Spleen (tissue), 11 donors: ENCODE data around the gene POLR2I. TPM values are rescaled to one million over a fixed set of nuclear protein-coding genes. Genes with fewer than 3 reads are reported as not detected.

ENCODE experiments used
- DNase-seq: peaks from one replicate; pipeline ENCODE4 v3.0.0-alpha.2; 2020
- H3K27ac ChIP-seq, 8 donors: fragments of 200-600 bp; sonication (generic) in 7 of 8; 1 replicate in 4 of 8; 2 replicates in 4 of 8; pipeline versions ENCODE4 v1.5.0 to v1.8.0; 2016 to 2021; ENCODE audit warnings: inconsistent platforms in 4 of 8, mild to moderate bottlenecking in 4 of 8, moderate library complexity in 1 of 8
- H3K27me3 ChIP-seq, 7 donors: fragments of 200-600 bp; sonication (generic) in 6 of 7; replicated peaks in 1 of 7; 1 replicate in 4 of 7; 2 replicates in 3 of 7; pipeline versions ENCODE4 v1.5.0 to v1.8.0; 2016 to 2021; ENCODE audit warnings: inconsistent platforms in 3 of 7, mild to moderate bottlenecking in 1 of 7
- H3K36me3 ChIP-seq, 6 donors: fragments of 200-600 bp; sonication (generic) in 5 of 6; 1 replicate in 4 of 6; 2 replicates in 2 of 6; pipeline versions ENCODE4 v1.5.0 to v1.8.0; 2016 to 2021; ENCODE audit warnings: inconsistent platforms in 2 of 6
- H3K4me1 ChIP-seq, 6 donors: fragments of 200-600 bp; sonication (generic) in 5 of 6; 1 replicate in 3 of 6; 2 replicates in 3 of 6; pipeline versions ENCODE4 v1.5.0 to v1.8.0; 2016 to 2021; ENCODE audit warnings: inconsistent platforms in 3 of 6
- H3K4me3 ChIP-seq, 8 donors: fragments of 200-600 bp; sonication (generic) in 7 of 8; 1 replicate in 4 of 8; 2 replicates in 4 of 8; pipeline versions ENCODE4 v1.5.0 to v1.8.0; 2016 to 2021; ENCODE audit warnings: inconsistent platforms in 4 of 8, mild to moderate bottlenecking in 4 of 8, moderate library complexity in 2 of 8
- H3K9me3 ChIP-seq, 8 donors: fragments of 200-600 bp; sonication (generic) in 7 of 8; 1 replicate in 4 of 8; 2 replicates in 4 of 8; pipeline versions ENCODE4 v1.5.0 to v1.8.0; 2016 to 2021; ENCODE audit warnings: inconsistent platforms in 4 of 8
- POLR2A ChIP-seq, 3 donors: fragments of 450-650 bp; IDR thresholded peaks; one replicate each; pipeline ENCODE4 v1.5.1; 2017; ENCODE audit warnings: antibody characterized with exemption in 3 of 3, mild to moderate bottlenecking in 1 of 3
- POLR2AphosphoS5 ChIP-seq, 3 donors: sonication (generic); formaldehyde crosslinking; IDR thresholded peaks; one replicate each; pipeline ENCODE4 v1.5.1; 2017; ENCODE audit warnings: antibody characterized with exemption in 3 of 3
- WGBS, 5 donors: extraction: QIAGEN DNeasy Blood & Tissue Kit in 3 of 5; methylation state at CpG; one replicate each; pipeline versions ENCODE4 v1.1.5 to v1.1.7; 2013 to 2018; 5-methylcytosine and 5-hydroxymethylcytosine counted together
- intact Hi-C: fragments of 100-400 bp; cut with DNase I; formaldehyde crosslinking; loops from one replicate; pipeline ENCODE4 v1.15.0; 2023; ENCODE audit warnings: low total_unique reads
- polyA plus RNA-seq, 3 donors: library from polyadenylated mRNA; stranded (reverse); fragments of 200-250 nt; gene quantifications; one replicate each; pipeline ENCODE4 v1.2.1, GENCODE V29; 2013
- total RNA-seq, 7 donors: library from RNA; depleted of rRNA in 3 of 7; stranded (reverse); fragments of >200 nt in 3 of 7; fragmentation: NEBNext Ultra II Directional in 4 of 7; extraction: Animal tissue kit (Norgen Biotek cat#: 25700) in 4 of 7; gene quantifications; one replicate each; pipeline versions ENCODE4 v1.1.0 to v1.2.1, GENCODE V29; 2016 to 2021
- TF ChIP-seq, protein P1 (sequence below), 11 experiments: fragments of 200-600 bp in 7 of 11; fragments of 450-650 bp in 4 of 11; sonication (generic) in 4 of 11; IDR thresholded peaks in 8 of 11; conservative IDR thresholded peaks in 3 of 11; 1 replicate in 7 of 11; 2 replicates in 4 of 11; pipeline versions ENCODE4 v1.4.0 to v1.8.0; 2016 to 2021; ENCODE audit warnings: antibody characterized with exemption in 11 of 11, inconsistent platforms in 4 of 11, mild to moderate bottlenecking in 1 of 11
- donor health status: healthy with polysubstance abuse.
- donor health status: DM: no; HTN: no; CAD: no; lungs with moderate emphysema.
- donor health status: DM: no; HTN: no; CAD: no.
- donor health status: Bipolar disorder and iron deficiency.
- donor health status: healthy.
- donor health status: DM: no; HTN: no; CAD: no.
- donor health status: DM: yes; HTN: yes; CAD: no.

Gene POLR2I
- total and polyA plus RNA-seq, 10 donors, result 23.1 to 60.3 (median 38.3) TPM

- DNase-seq, result no peak
- H3K9me3 ChIP-seq, result no peaks in the 10 kb centered on the region
- 67 to 85% (median 73%) methylated on average over 5 of the region's 5 CpGs for WGBS, 5 donors
- peaks cover 0 to 84% (median 0%) of the 10 kb centered on the region in 6 donors for H3K36me3 ChIP-seq
- peaks cover 0 to 39% (median 11%) of the 10 kb centered on the region in 6 donors for H3K4me1 ChIP-seq
- H3K27me3 ChIP-seq, result no peaks in the 10 kb centered on the region
- intact Hi-C loops, result no loop called here
- peak overlapping the region in 3 of 8 donors; percentile 4 to 47 (median 23) for H3K27ac ChIP-seq
- no peak overlapping the region for H3K4me3 ChIP-seq
- TF ChIP-seq POLR2AphosphoS5 (IDR thresholded peaks at IDR 0.05), result peak in 2 of 3 donors; percentile 59 to 63
- TF ChIP-seq, protein P1, sequence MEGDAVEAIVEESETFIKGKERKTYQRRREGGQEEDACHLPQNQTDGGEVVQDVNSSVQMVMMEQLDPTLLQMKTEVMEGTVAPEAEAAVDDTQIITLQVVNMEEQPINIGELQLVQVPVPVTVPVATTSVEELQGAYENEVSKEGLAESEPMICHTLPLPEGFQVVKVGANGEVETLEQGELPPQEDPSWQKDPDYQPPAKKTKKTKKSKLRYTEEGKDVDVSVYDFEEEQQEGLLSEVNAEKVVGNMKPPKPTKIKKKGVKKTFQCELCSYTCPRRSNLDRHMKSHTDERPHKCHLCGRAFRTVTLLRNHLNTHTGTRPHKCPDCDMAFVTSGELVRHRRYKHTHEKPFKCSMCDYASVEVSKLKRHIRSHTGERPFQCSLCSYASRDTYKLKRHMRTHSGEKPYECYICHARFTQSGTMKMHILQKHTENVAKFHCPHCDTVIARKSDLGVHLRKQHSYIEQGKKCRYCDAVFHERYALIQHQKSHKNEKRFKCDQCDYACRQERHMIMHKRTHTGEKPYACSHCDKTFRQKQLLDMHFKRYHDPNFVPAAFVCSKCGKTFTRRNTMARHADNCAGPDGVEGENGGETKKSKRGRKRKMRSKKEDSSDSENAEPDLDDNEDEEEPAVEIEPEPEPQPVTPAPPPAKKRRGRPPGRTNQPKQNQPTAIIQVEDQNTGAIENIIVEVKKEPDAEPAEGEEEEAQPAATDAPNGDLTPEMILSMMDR (IDR thresholded peaks at IDR 0.05 in 8 of 11, conservative IDR thresholded peaks at IDR 0.05 in 3 of 11), result no peak
Observed at GRCh38 chr19:36100476-36100875, 14.2 kb downstream of the POLR2I start.

DNA sequence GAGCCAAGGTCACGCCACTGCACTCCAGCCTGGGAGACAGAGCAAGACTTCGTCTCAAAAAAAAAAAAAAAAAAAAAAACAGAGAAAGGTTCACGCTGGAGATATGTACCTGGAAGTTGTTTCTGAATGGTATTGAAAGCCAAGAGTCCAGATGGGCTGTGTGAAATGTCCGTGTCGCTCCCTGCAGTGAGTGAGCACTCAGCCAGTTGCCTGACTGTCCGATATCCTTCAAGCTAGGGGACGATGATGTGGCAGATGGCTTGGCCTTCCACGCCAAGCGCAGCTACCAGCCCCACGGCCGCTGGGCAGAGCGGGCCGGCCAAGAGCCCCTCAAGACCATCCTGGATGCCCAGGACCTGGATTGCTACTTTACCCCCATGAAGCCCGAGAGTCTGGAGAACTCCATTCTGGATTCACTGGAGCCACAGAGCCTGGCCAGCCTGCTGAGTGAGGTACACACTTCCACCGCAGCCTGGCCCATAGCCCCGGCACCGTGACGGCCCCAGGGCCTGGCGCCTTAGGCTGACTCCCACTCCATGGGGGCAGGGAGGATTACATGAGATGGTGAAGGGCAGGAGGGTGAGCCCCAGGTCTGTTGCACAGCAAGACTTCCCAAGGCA, 15.4 kb downstream of the POLR2I start:
- H3K27ac ChIP-seq, result no peak overlapping the region
- WGBS, 5 donors, result 89 to 97% (median 90%) methylated on average over 11 to 19 of the region's 19 CpGs
- no peak for DNase-seq
- intact Hi-C loops, result no loop called here
- no peaks in the 10 kb centered on the region for H3K27me3 ChIP-seq
- H3K9me3 ChIP-seq, result no peaks in the 10 kb centered on the region
- H3K4me3 ChIP-seq, result no peak overlapping the region
- peaks cover 0 to 39% (median 11%) of the 10 kb centered on the region in 6 donors for H3K4me1 ChIP-seq
- peaks cover 0 to 84% (median 0%) of the 10 kb centered on the region in 6 donors for H3K36me3 ChIP-seq
- TF ChIP-seq POLR2AphosphoS5 (IDR thresholded peaks at IDR 0.05) (no peak), POLR2A (IDR thresholded peaks at IDR 0.05) (no peak)
- TF ChIP-seq, protein P1 (IDR thresholded peaks at IDR 0.05 in 8 of 11, conservative IDR thresholded peaks at IDR 0.05 in 3 of 11), result no peak

- Histone ChIP-seq H3K4me1 (peaks cover 0 to 39% (median 11%) of the 10 kb centered on the region in 6 donors), H3K9me3 (no peaks in the 10 kb centered on the region), H3K36me3 (peaks cover 0 to 84% (median 0%) of the 10 kb centered on the region in 6 donors), H3K27me3 (no peaks in the 10 kb centered on the region), H3K4me3 (no peak overlapping the region), H3K27ac (peak overlapping the region in 4 of 8 donors; percentile 13 to 38 (median 30))
- DNase-seq, result no peak
- TF ChIP-seq POLR2AphosphoS5 (IDR thresholded peaks at IDR 0.05), result no peak
- TF ChIP-seq, protein P1 (IDR thresholded peaks at IDR 0.05 in 8 of 11, conservative IDR thresholded peaks at IDR 0.05 in 3 of 11), result no peak
- WGBS, 5 donors, result 79 to 94% (median 83%) methylated on average over 6 of the region's 6 CpGs
- intact Hi-C loops, result no loop called here
Observed at GRCh38 chr19:36097036-36097435, 17.6 kb downstream of the POLR2I start.

DNA sequence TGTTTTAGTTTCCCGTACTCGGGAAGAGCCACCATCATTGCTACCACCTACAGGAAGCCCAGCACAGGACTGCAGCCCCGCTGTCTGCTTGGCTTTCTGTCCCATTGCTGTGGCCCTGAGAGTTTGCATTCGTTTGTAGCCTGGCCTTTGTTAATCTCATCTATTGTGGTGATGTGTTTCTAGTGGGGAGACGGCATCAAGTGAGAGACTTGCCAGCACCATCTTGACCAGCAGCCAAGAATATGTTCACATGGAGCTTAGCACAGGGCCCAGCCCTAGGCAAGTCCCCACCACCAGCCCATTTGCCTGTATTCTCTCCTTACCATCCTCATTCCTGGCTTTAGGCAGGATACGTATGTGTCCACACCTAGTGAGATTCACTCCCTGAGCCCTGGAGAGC, 21.0 kb downstream of the POLR2I start:
- no peaks in the 10 kb centered on the region for H3K9me3 ChIP-seq
- no peak overlapping the region for H3K27ac ChIP-seq
- H3K4me3 ChIP-seq, result no peak overlapping the region
- DNase-seq, result no peak
- WGBS, 5 donors, result 56 to 96% (median 70%) methylated on average over 4 to 6 of the region's 6 CpGs
- H3K36me3 ChIP-seq, result peaks cover 0 to 88% (median 0%) of the 10 kb centered on the region in 6 donors
- intact Hi-C loops, result no loop called here
- TF ChIP-seq POLR2AphosphoS5 (IDR thresholded peaks at IDR 0.05) (no peak), POLR2A (IDR thresholded peaks at IDR 0.05) (no peak)
- TF ChIP-seq, protein P1 (IDR thresholded peaks at IDR 0.05 in 8 of 11, conservative IDR thresholded peaks at IDR 0.05 in 3 of 11), result no peak
- peaks cover 0 to 18% (median 0%) of the 10 kb centered on the region in 6 donors for H3K4me1 ChIP-seq
- no peaks in the 10 kb centered on the region for H3K27me3 ChIP-seq
